Ascending aorta (tissue), 2 donors: ENCODE results near the gene GALM. TPM values are rescaled to one million over a fixed set of nuclear protein-coding genes. Genes with fewer than 3 reads are reported as not detected.
"Not testable (repeated sequence)": the region's sequence is repeated elsewhere in the genome, so short reads cannot be mapped to it uniquely, and the experiment has no call there.

ENCODE experiments used
- DNase-seq, 2 donors: peaks; one replicate each; pipeline ENCODE4 v3.0.0-alpha.2; 2019; ENCODE audit warnings: low spot score in 2 of 2
- H3K27ac ChIP-seq, 2 donors: fragments of 200-600 bp; sonication (generic); one replicate each; pipeline ENCODE4 v1.5.1; 2016 to 2017; ENCODE audit warnings: mild to moderate bottlenecking in 1 of 2
- H3K27me3 ChIP-seq: fragments of 200-600 bp; sonication (generic); one replicate; pipeline ENCODE4 v1.5.1; 2017
- H3K36me3 ChIP-seq, 2 donors: fragments of 200-600 bp; sonication (generic); one replicate each; pipeline ENCODE4 v1.5.1; 2016
- H3K4me1 ChIP-seq, 2 donors: fragments of 200-600 bp; sonication (generic); one replicate each; pipeline ENCODE4 v1.5.1; 2016 to 2017; ENCODE audit warnings: mild to moderate bottlenecking in 1 of 2
- H3K4me3 ChIP-seq, 2 donors: fragments of 200-600 bp; sonication (generic); one replicate each; pipeline ENCODE4 v1.5.1; 2016 to 2017; ENCODE audit warnings: mild to moderate bottlenecking in 1 of 2
- H3K9me3 ChIP-seq, 2 donors: fragments of 200-600 bp; sonication (generic); one replicate each; pipeline ENCODE4 v1.5.1; 2016
- CTCF ChIP-seq, 3 experiments: fragments of 200-600 bp in 2 of 3; fragments of 450-650 bp in 1 of 3; sonication (generic) in 2 of 3; IDR thresholded peaks; one replicate each; pipeline ENCODE4 v1.5.1; 2016 to 2019; ENCODE audit warnings: antibody characterized with exemption in 3 of 3, mild to moderate bottlenecking in 1 of 3, moderate library complexity in 1 of 3
- intact Hi-C: fragments of 100-400 bp; cut with DNase I; formaldehyde crosslinking; loops from one replicate; pipeline ENCODE4 v1.15.1; 2023
- total RNA-seq: library from RNA; depleted of rRNA; stranded (reverse); fragments of >200 nt; gene quantifications from one replicate; pipeline ENCODE4 v1.1.0, GENCODE V29; 2016

GALM gene
- total RNA-seq, 1 donor from 2014 or later: 1.4 TPM

GRCh38 chr2:38698467-38699003 lies 32.6 kb downstream of the GALM start:
- Histone ChIP-seq H3K4me1 (no peaks in the 10 kb centered on the region), H3K27me3 (no peaks in the 10 kb centered on the region), H3K4me3 (no peak overlapping the region), H3K9me3 (no peaks in the 10 kb centered on the region), H3K27ac (no peak overlapping the region), H3K36me3 (no peaks in the 10 kb centered on the region)
- no peak for TF ChIP-seq CTCF (IDR thresholded peaks at IDR 0.05)
- intact Hi-C loops: no loop called here
- DNase-seq: no peak

GRCh38 chr2:38700113-38700785 lies 34.3 kb downstream of the GALM start:
- no peaks in the 10 kb centered on the region for H3K27me3 ChIP-seq

GRCh38 chr2:38700881-38701458 lies 35.1 kb downstream of the GALM start:
- H3K27ac ChIP-seq: no peak overlapping the region
- no peak for TF ChIP-seq CTCF (IDR thresholded peaks at IDR 0.05)
- no peak overlapping the region for H3K4me3 ChIP-seq
- no peaks in the 10 kb centered on the region for H3K9me3 ChIP-seq
- H3K36me3 ChIP-seq: no peaks in the 10 kb centered on the region
- no peaks in the 10 kb centered on the region for H3K27me3 ChIP-seq
- no peaks in the 10 kb centered on the region for H3K4me1 ChIP-seq
- no peak for DNase-seq
- intact Hi-C loops: no loop called here

More at GRCh38 chr2:38700113-38700785, 34.3 kb downstream of the GALM start:
- no peak for DNase-seq
- H3K36me3 ChIP-seq: no peaks in the 10 kb centered on the region
- H3K27ac ChIP-seq: no peak overlapping the region
- no peaks in the 10 kb centered on the region for H3K9me3 ChIP-seq
- H3K4me3 ChIP-seq: no peak overlapping the region
- H3K4me1 ChIP-seq: no peaks in the 10 kb centered on the region
- no peak for TF ChIP-seq CTCF (IDR thresholded peaks at IDR 0.05)
- intact Hi-C loops: no loop called here

GRCh38 chr2:38701542-38701941 lies 35.6 kb downstream of the GALM start:
- TF ChIP-seq CTCF (IDR thresholded peaks at IDR 0.05): no peak
- no peaks in the 10 kb centered on the region for H3K27me3 ChIP-seq
- no peaks in the 10 kb centered on the region for H3K36me3 ChIP-seq
- H3K9me3 ChIP-seq: no peaks in the 10 kb centered on the region
- DNase-seq: no peak
- intact Hi-C loops: no loop called here
- no peak overlapping the region for H3K27ac ChIP-seq
- no peak overlapping the region for H3K4me3 ChIP-seq
- H3K4me1 ChIP-seq: no peaks in the 10 kb centered on the region

GRCh38 chr2:38702413-38702812 lies 36.5 kb downstream of the GALM start:
- Histone ChIP-seq H3K27me3 (no peaks in the 10 kb centered on the region), H3K4me3 (no peak overlapping the region), H3K4me1 (no peaks in the 10 kb centered on the region), H3K27ac (no peak overlapping the region), H3K9me3 (no peaks in the 10 kb centered on the region), H3K36me3 (no peaks in the 10 kb centered on the region)
- no peak for TF ChIP-seq CTCF (IDR thresholded peaks at IDR 0.05)
- intact Hi-C loops: no loop called here
- no peak for DNase-seq

- H3K27ac ChIP-seq, H3K4me1 ChIP-seq, H3K27me3 ChIP-seq, H3K4me3 ChIP-seq, intact Hi-C loops, H3K36me3 ChIP-seq, DNase-seq, H3K9me3 ChIP-seq: not testable (repeated sequence)
Measured at GRCh38 chr2:38703336-38703735, 37.4 kb downstream of the GALM start.
